Daoy (cell line): ENCODE measurements around the gene HDLBP. TPM values are rescaled to one million over a fixed set of nuclear protein-coding genes. Genes with fewer than 3 reads are reported as not detected.
"Not testable (repeated sequence)": the region's sequence is repeated elsewhere in the genome, so short reads cannot be mapped to it uniquely, and the experiment has no call there.

ENCODE experiments used
- DNase-seq: peaks from one replicate; pipeline ENCODE4 v3.0.0-alpha.2; 2015; ENCODE audit warnings: low read depth
- total RNA-seq: library from RNA; depleted of rRNA; stranded (reverse); fragments of >200 nt; shearing (Covaris generic); gene quantifications from 2 replicates; pipeline ENCODE4 v1.2.3, GENCODE V29; 2014

HDLBP gene
- total RNA-seq, 1 experiment from 2014 or later: 244 TPM

DNA sequence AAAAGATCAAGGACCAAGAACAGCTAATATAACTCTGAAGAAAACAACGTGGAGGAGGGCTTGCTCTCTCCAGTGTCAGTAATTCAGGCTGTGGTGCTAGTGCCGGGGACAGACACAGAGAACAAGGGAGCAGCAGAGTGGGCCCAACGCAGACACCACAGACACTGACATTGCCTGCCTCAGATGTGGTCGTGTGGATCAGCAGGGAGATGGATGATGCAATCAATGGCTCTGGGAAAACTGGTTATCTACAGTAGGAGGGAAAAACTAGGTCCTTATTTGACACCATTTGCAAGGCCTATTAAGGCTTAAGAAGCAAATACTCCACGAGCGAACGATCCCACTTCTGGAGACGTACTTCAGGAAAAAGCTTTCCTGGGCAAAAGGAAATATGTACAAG lies 36.1 kb downstream of the HDLBP start:
- no peak for DNase-seq

DNA sequence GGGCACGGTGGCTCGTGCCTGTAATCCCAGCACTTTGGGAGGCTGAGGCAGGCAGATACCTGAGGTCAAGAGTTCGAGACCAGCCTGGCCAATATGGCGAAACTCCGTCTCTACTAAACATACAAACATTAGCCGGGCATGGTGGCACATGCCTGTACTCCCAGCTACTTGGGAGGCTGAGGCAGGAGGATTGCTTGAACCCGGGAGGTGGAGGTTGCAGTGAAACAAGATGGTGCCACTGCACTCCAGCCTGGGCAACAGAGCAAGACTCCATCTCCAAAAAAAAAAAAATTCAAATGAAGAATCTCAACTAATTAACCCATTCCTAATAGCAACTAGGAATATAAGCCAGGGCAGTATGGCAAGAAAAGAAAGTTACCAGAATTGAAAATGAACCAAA lies 37.2 kb downstream of the HDLBP start:
- not testable (repeated sequence) for DNase-seq

DNA sequence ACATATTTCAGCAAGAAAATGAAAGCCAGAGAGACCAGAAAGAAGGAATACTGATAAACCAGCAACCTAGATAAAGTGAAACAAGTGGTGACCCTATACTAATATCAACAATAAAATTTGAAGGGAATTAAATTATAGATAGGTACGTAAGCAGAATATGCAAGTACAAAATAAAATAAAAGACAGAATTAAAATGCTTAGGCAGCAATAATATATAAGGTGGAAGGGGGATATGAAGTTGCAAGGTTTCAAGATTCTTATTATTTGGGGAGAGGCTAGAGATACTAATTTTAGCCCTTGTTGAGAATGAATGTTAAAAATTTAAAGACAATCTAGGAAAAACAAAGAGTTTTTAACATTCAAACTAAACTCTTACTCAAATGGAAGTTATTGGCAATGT lies 39.6 kb downstream of the HDLBP start:
- DNase-seq: no peak

DNA sequence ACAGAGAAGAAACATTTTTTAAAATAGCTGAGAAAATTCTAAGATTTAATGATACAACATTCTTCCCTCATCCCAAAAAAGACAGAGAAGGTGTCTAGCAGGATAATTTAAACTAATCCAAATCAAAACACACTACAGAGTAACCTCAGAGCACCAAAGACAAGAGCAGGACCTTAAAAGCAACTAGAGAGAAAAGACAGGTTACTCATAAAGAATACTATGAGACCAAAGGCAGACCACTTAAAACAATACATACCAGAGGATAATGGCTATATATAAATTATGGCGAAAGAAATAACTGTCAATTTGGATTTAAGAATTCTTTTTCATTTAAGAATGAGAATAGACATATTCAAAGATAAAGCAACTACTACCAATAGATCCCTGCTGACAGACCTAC lies 40.0 kb downstream of the HDLBP start:
- no peak for DNase-seq

DNA sequence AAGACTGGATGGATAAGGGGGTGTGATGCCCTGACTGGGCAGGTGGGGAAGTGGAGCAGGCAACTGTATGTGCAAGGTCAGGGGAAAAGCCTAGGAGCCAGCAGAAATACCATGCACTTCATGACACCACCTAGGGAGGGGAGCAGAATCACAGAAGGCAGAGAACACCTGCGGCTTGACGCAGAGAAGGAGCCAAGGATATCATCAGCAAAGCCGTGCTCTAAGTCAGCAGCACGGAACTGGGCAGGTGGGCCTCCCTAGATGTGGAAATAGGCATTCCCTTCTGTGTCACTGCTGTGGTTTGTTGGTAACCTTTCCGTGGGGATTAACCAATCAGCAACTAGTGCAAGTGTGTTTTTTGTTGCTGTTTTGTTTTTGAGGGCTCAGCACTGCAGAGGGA lies 41.3 kb downstream of the HDLBP start:
- DNase-seq: no peak

DNA sequence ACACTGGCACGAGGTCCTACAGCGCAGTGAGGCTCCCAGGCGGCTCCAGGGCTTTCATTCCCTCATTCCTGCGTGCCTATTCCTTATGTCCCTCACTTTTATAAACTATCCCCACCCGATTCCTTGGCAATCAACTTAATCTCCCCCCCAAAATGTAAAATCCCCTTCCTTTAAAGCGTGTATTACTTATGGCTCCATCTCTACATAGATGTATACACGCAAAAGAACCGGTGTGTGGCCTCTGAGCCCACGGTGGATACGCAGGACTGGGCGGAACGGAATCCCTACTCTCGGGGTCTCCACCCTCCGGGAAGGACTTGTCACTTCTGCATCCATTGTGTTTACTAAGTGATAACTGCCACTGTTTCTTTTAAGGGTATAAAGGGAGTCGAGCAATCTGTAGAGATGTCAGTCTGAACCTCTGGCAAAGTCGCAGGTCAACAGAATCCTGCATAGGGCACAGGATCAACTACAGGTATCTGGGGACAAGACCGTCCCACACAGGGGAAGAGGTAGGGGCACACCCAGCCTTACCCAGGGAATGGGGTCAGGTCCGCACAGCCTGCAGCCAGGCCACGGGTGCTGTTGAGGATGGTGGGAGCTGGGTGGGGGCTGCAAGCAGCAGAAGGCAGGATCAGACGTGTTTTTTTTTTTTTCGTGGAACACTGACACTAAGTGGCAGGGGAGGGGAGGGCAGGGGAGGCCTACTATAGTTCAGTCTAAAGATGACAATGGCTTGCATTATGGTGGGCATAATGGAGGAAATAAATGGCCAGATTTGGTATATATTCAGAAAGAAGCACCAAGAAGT lies 42.1 kb downstream of the HDLBP start:
- no peak for DNase-seq

DNA sequence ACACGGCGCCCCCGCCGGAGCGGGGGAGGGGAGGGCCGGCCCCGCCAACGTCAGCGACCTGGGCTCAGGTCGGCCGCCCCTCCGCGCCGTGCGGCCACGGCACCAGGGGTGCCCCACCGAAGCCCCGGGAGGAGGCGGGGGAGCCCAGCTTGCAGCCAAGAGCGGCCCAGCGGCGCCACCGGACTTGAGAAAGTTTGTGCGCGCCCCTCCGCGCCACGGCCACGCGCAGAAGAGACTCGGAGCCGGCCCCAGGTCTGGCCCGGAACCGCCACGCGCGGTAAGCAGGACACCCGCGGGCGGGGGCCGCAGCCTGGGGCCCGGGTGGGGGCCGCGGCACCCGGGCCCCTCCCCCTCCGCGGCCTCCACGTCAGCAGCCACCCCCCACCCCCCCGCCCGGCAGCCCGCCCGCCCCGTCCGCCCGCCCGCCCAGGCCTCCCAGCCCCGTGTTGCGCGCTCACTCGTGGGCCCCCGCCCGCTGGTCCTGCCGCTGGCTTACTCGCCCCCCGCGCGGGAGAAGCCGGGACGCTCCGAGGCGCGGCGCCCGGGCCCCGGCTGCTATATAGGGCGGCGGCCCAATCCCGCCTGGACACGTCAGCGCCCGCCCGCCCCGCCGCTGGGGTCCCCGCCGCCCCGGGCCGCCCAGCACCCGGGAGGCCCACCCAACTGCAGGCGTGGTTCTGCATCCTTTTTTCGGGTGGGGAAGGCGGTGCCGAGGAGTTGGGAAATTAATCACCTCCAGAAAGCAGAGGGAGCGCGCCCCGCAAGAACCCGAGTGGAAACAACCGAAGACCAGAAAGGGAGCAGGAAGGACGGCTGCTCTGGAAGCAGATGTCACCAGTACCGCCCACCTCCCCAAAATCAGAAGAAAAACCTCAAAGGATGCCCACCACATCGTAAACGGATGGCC lies 42.9 kb downstream of the HDLBP start:
- DNase-seq: peak; percentile 71

DNA sequence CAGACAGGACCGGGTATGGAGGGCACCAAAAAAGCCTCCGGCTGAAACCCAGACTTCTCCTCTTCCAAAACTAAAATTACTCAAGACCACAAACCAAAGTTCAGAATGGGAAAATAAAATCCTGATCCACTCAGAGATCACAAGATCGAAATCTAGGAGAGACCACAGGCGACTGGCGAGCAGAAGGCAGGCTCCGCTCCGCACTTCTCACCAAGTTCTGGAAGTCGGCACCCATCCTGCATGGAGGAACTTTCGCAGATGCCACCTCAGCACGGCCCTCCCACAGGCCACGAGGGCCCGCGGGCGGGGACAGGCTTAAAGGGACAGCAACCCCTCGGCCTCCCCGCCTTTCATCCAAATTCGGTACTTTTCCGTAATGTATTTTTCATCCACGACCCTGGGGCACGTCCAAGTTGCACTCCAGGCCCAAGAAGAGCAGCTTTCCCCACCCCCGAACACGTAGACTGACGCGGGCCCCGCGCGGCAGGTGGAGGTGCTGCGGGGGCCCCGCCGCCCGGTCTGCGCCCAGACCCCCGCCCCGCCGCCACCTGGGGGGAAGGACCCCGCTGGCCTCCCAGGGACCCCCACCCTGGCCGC lies 43.7 kb downstream of the HDLBP start:
- DNase-seq: peak; percentile 79

DNA sequence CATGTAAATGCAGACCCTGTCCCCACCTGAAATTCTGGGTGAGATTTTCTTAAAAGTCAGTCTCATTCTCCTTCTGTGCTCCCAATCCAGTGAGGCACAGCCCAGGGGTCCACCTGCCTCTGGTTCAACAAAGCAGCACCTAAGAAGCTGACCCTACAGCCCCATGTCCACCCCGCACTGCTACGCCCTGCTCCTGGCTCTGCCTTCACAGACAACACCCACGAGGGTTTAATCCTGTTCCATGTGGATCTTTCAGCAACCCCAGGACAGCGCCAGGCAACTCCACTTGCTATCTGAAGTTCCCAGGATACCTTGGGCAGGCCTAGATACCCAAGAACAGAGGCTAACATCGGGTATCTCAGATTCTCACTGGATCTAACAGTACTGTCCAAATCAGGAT lies 44.9 kb downstream of the HDLBP start:
- no peak for DNase-seq

DNA sequence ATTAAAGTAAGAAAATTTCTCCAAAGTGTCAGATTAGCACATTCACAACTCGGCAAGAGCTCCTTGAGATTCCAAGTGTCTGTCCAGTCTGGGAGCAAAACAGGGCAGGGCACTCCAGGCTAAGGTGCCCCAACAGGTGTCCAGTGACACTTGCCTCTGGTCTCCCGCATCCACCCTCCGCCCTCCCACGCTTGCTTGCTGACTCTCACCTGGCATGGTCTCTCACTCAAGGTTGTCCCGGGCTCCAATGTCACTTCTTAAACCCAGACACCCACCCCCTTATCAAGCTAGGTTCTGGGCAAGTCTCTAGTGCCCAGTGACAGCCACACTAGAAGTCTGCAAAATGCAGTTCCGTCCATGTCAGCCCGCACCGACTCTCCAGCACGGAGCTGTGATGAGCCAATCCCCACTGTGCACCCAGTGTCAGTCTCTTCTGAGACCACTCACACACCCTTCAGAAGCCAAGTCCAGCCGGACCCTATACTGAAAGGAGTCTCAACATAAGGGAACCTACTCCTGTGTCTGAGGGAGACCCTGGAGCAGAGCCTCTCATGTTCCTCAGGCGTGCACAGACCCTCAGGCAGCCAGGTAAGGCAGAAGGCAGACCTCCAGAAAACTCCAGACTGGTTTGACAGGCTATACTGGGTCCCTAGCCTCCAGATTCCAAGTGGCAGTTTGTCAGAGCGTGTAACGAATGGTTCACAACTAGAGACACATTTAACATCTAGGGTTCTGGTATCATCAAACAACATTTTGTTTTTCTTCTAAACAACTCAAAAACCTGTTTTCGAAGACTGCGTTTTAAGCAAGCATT lies 45.6 kb downstream of the HDLBP start:
- DNase-seq: no peak

DNA sequence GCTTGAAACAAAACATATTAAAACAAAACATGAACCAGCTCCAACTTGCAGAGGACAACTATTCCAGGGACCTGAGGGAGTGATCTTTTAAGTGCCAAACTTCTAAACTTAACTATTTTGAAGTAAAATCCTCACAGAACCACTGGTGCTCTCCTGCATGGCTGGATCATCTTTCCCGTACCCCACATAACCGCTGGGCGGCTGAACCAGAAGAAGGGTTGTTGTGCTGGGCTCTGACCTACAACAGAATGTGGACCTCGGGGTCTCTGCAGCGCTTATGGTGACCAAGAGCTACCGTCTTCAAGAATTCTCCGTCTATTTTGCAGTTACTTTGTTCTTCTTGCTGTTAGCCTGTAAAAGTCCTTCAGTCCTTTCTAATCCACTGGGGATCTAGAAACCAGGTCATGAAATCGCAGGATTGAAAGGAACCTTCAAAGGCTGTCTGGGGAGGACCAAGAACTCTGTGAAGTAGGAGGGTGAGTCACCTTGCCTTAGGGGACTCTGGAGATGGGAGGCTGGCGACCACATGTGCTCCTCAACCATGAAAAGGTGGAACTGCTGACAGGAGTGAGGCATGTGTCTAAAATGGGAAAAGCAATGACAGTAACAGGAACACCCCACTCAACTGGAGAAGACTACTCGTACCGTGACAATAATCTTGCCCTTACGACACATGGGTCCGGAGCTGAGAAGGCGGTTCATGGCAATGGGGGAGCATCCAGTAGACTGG lies 46.6 kb downstream of the HDLBP start:
- DNase-seq: peak; percentile 48

DNA sequence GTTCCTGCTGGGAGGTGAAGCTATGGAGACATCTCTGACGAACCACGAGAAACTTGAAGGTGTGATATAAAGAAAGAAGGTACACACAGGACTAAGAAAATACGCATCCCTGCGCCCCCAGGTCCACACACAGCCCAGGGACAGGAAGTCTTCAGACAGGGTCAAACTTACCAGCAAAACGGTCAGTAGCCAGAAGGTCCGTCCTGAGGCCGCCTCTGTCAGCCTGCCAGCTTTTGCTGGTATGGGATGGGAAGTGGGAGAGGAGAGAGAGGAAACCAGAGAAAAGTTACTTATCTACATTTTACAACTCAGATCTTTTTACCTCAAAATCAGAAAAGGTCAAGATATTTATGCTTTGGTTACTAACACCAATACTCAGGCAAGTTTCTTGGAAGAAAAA lies 47.2 kb downstream of the HDLBP start:
- no peak for DNase-seq

DNA sequence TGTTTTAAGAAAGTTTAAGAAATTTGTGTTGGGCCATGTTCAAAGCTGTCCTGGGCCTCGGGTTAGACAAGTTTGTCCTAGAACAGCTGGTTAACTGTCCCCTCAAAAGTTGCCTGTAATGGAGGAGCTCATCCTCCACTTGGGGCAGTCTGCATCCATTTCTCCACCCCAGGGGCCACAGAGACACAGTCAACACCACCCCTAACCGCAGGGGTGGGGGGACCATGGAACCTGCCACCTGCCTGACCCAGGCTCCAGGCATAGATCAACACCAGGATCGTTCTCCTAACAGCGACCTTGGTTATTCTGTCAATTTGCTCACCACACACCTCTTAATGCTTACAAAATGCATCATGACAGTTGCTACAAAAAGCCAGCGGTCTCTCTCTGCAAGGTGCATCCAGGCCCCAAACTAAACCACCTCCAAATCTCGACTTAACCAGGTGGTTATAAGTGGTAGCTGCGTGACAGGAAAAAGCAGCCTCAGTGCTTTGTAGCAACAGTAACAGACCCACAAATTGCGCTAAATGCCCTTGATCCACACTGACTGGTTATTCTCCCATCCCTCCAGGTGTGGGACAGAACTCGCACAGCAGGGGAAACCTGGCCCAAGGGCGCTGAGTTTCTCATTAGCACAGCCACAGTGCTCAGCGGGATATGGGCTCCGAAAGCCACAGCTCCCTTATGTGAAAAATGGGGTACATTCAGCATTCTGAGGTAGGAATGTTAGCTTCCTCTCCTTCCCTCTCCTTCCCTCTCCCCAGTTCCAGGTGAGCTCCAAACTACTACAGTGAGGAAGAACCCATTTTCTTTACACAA lies 48.0 kb downstream of the HDLBP start:
- no peak for DNase-seq

DNA sequence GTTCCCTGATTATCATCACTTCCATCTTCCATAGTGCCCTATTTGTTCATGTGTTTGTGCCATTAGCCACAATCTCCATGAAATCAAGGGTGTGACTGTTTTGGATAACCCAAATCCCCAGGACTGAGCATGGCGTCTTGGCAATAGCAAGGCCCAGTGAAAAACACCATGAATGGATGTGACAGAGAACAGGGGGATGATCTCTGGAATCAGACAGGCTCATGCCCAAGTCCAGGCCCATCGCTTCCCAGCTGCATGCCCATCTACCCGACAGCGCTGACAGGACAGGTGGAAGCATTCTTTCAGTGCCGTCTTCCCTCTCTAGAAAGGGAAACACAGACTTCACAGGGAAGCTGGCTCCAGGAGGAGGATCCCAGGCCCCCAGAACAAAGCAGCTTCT lies 50.0 kb downstream of the HDLBP start:
- DNase-seq: no peak

DNA sequence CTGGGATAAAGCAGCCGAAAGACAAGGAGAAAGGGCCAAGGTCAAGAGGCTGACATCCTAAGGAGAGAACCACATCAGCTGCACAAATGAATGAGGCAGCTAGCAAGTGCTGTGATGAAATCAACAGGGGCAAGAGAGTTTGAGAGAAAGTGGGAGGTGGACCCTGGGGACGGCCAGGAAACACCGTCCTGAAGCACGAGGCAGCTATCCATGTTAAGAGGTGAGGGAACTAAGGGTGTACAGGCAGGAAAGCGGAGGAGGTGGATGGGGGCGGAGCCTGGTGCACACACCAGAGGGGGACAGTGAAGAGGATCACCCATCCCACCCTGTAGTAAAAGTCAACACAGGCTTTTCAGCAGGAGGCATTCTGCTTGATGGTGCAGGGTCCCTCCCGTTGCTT lies 52.4 kb downstream of the HDLBP start:
- DNase-seq: no peak

DNA sequence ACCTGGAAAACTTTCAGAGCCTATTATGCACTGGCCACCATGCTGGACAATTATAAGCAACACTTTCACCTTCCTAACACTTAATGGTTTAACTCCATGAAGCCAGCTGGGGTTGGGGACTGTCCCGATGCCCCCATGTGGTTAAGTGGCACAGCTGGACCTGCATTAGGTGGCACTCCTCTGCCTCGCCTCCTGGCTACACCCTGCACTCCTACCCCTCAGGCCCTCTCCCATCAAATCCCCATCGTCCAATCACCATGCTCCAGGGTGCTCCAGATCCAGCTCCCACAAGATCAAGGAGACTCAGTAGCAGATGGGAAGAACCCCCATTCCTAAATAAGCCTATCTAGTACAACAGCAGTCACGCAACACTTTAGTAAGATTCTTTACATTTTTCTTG lies 53.8 kb downstream of the HDLBP start:
- DNase-seq: no peak

DNA sequence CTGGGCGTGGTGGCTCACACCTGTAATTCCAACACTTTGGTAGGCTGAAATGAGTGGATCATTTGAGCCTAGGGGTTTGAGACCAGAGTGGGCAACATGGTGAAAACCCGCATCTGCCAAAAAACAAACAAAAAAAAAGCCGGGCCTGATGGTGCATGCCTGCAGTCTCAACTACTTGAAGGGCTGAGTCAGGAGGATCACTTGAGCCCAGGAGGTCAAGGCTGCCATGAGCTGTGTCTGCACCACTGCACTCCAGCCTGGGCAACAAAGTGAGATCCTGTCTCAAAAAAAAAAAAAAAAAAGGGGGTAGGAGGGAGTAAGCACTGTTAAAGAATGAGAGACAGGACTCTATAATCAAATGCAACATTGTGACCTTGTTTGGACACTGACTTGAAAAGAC lies 54.6 kb downstream of the HDLBP start:
- DNase-seq: no peak

DNA sequence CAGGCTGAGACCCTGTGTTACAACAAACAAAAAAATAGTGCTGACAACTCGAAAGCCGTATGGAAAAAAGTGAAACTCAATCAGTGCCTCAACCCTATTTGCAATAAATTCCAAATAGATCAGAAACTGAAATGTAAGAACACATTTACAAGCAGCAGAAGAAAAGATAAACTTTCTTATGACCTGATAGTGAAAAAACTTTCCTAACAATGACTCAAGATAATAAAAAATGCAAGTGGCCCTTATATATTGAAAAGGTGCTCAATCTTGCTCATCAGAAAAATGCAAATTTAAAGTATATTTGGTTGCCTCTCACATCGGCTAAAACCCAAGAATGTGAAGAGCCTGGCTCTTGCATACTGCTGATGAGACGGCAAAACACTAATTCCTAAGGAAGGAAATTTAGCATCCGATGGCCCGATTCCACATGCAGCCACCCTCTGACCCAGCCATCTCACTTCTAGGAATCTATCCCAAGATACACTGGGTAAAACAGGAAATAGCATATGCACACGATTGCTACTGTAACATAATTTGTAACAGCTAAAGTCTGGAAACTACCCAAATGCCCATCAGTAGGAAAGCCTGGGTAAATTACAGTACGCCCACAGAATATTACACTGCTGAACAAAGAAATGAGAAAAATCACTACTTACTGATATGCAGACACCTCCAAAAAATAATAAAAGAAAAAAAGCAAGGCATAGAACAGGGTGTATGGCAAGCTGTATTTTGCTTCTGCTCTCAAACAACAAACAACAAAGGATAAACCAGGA lies 56.8 kb downstream of the HDLBP start:
- DNase-seq: no peak

DNA sequence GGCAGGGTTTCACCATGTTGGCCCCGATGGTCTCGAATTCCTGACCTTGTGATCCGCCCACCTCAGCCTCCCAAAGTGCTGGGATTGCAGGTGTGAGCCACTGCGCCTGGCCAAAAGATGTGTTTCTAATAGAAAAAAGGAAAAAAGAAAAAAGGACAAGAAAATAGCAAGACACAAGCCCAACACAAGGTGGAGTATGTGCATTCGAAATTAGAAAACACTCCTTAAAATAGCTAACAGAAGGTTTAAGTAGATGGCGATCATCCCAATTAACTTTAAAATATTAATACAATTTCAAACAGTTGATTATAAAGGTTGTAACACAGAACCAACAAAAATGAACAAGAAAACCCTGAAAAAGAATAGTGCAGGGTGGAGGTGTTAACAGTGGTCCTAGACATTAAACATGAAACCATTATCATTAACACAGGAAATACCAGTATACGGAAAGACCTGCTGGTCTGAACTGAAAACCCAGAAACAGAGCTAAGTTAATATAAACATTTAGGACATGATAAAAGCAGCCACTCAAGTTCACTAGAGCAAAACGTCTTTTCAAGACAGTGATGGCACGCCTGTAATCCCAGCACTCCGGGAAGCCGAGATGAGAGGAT lies 57.9 kb downstream of the HDLBP start:
- DNase-seq: no peak
